Common myeloid progenitor, CD34-positive (primary cell): ENCODE measurements around the gene FOXO6.

Experiments used
- CTCF ChIA-PET: fragments of 350-600 bp; sonication (Branson Sonifier 250); formaldehyde crosslinking; loops from one replicate; lab custom pipeline; 2021; ENCODE audit warnings: antibody characterized with exemption; lab: Charles Lee
- POLR2A ChIA-PET: fragments of 350-600 bp; sonication (Branson Sonifier 250); formaldehyde crosslinking; loops from one replicate; lab custom pipeline; 2021; ENCODE audit warnings: antibody characterized with exemption; lab: Charles Lee
- DNase-seq, 3 donors: peaks; one replicate each; pipeline versions ENCODE4 v3.0.0 to v3.0.0-alpha.2; 2013
- H3K27ac ChIP-seq, 2 experiments: 1 replicate in 1 of 2; 2 replicates in 1 of 2; pipeline ENCODE4 v1.7.0; 2013; ENCODE audit warnings: inconsistent platforms in 2 of 2, low read length in 2 of 2, mild to moderate bottlenecking in 2 of 2, low read depth in 1 of 2, moderate library complexity in 1 of 2; ENCODE audit not compliant: severe bottlenecking in 2 of 2, insufficient read depth in 1 of 2, poor library complexity in 1 of 2
- H3K27me3 ChIP-seq, 5 experiments: replicated peaks in 2 of 5; 1 replicate in 3 of 5; 2 replicates in 2 of 5; pipeline versions ENCODE4 v1.6.1 to v1.7.0; 2013; ENCODE audit warnings: low read length in 4 of 5, mild to moderate bottlenecking in 2 of 5, moderate library complexity in 2 of 5, inconsistent platforms in 1 of 5; ENCODE audit not compliant: insufficient read depth in 5 of 5, control insufficient read depth in 4 of 5
- H3K36me3 ChIP-seq, 4 experiments: 1 replicate in 2 of 4; 2 replicates in 2 of 4; pipeline versions ENCODE4 v1.6.1 to v1.7.0; 2013; ENCODE audit warnings: low read length in 3 of 4, control low read depth in 1 of 4, mild to moderate bottlenecking in 1 of 4; ENCODE audit not compliant: control insufficient read depth in 4 of 4, insufficient read depth in 4 of 4
- H3K4me1 ChIP-seq, 4 experiments: 1 replicate in 3 of 4; 2 replicates in 1 of 4; pipeline versions ENCODE4 v1.6.1 to v1.7.1; 2013; ENCODE audit warnings: low read length in 3 of 4, mild to moderate bottlenecking in 3 of 4, control low read depth in 1 of 4, inconsistent platforms in 1 of 4, moderate library complexity in 1 of 4; ENCODE audit not compliant: control insufficient read depth in 4 of 4, insufficient read depth in 4 of 4; ENCODE audit errors: control extremely low read depth in 1 of 4
- H3K4me3 ChIP-seq, 7 experiments: 1 replicate in 4 of 7; 2 replicates in 3 of 7; pipeline versions ENCODE4 v1.5.1 to v1.7.0; 2013; ENCODE audit warnings: mild to moderate bottlenecking in 7 of 7, low read length in 6 of 7, moderate library complexity in 6 of 7, inconsistent platforms in 2 of 7, low read depth in 2 of 7, control low read depth in 1 of 7; ENCODE audit not compliant: insufficient read depth in 4 of 7, control insufficient read depth in 1 of 7; ENCODE audit errors: extremely low read depth in 1 of 7
- H3K9me3 ChIP-seq, 5 experiments: 1 replicate in 4 of 5; 2 replicates in 1 of 5; pipeline versions ENCODE4 v1.6.1 to v1.7.1; 2013; ENCODE audit warnings: low read length in 4 of 5, mild to moderate bottlenecking in 2 of 5, inconsistent platforms in 1 of 5, low read depth in 1 of 5, moderate library complexity in 1 of 5; ENCODE audit not compliant: control insufficient read depth in 4 of 5, insufficient read depth in 2 of 5; ENCODE audit errors: control extremely low read depth in 1 of 5
- WGBS: methylation state at CpG from one replicate; pipeline ENCODE4 v1.1.5; 2013; ENCODE audit not compliant: insufficient coverage; 5-methylcytosine and 5-hydroxymethylcytosine counted together

FOXO6 gene

DNA sequence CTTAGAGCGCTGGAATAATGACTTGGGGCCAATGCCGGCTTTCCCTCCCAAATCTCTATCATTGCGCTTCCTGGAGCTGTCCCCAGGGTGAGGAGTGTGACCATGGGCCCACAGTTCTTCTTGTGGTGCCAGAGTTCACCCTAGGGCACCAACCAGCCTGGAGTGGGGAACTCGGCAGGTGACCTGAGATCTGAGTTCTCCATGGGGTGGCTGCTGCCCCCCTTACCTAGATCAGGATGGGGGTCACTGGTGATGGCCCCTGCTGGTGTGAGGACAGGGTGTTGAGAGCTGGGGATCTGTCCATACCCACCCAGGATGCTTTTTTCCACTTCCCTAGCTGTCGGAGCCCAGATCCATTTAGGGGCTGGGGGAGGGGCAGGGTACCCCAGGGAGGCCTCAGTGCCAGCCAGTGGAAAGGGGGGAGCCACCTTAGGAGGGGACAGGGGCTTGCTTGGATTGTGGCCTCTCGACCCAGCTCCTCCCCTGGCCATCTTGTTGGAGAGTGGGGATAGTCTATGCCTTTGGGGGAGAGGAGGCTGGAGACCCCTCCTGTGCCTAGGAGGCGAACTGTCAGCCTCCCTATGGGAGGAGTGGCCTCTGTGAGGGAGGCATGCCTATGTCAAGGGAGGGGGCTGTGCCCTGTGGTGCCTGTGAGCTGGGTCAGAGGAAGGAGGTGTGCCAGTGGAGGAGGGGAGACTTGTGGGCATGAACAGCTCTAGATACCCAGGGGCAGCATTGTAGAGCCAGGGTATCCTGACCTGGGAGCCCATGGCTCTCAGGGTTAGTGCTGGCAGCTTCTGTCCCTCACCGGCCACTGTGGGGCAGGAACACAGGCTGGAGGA is 1.7 kb downstream of the FOXO6 start:
- POLR2A ChIA-PET = interaction anchor here (0.6 kb wide), 1 partner anchor 713 kb away, joined by 3 read pairs; no protein-coding TSS in a partner anchor
- CTCF ChIA-PET = interaction anchor here (0.6 to 2.5 kb wide), 7 partner anchors 12 to 768 kb away, joined by 3 to 5 read pairs (median 3); no protein-coding TSS in a partner anchor
- Histone ChIP-seq H3K4me3 (peak overlapping the region in 1 of 7 experiments; percentile 67), H3K9me3 (no peaks in the 10 kb centered on the region), H3K27me3 (peaks cover 0 to 41% (median 16%) of the 10 kb centered on the region in 5 experiments), H3K27ac (no peak overlapping the region), H3K4me1 (peaks cover 2 to 60% (median 46%) of the 10 kb centered on the region in 4 experiments), H3K36me3 (no peaks in the 10 kb centered on the region)
- WGBS = 75% methylated on average over 5 of the region's 8 CpGs
- no peak for DNase-seq

DNA sequence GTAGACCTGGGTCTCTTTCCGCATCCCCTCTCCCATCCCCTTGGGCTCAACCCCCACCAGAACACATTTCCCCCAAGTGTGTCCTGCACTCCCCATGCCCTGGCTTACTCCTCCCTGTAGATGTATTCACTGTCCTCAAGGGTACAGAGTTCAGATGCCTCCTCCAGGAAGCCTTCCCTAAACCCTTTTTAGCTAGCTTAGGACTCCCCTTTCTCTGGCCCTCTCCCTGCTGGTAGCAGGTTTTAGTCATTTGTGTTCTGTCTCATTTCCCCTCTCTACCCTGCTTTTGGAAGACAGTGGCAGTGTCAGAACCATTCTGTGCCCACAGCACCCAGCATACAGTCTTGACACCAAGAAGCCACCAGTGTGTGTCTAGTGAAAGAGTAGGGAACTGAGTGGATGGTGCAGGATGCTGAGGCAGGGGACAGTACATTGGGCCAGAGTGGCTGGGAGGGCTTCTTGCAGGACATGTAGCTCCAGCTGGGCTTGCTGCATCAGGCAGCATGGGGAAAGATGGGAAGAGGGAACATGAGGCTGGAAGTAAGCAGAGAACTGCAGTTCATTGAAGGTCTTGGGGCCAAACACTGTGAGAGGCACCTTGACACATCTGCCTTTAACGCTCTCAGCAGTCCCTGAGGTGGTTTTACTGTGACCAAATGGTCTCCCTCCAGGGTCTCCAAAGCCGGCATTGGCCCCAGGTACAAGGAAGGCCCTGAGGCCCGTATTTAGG is 2.5 kb downstream of the FOXO6 start:
- Histone ChIP-seq H3K27ac (no peak overlapping the region), H3K27me3 (peaks cover 0 to 40% (median 18%) of the 10 kb centered on the region in 5 experiments), H3K4me3 (no peak overlapping the region), H3K9me3 (no peaks in the 10 kb centered on the region), H3K4me1 (peaks cover 2 to 59% (median 39%) of the 10 kb centered on the region in 4 experiments), H3K36me3 (no peaks in the 10 kb centered on the region)
- ChIA-PET POLR2A (interaction anchor here (0.6 kb wide), 1 partner anchor 712 kb away, joined by 3 read pairs; no protein-coding TSS in a partner anchor), CTCF (interaction anchor here (0.9 to 2.5 kb wide), 5 partner anchors 11 to 81 kb away, joined by 3 to 5 read pairs (median 3); no protein-coding TSS in a partner anchor)
- 90% methylated on average over 2 of the region's 4 CpGs for WGBS
- DNase-seq = no peak

DNA sequence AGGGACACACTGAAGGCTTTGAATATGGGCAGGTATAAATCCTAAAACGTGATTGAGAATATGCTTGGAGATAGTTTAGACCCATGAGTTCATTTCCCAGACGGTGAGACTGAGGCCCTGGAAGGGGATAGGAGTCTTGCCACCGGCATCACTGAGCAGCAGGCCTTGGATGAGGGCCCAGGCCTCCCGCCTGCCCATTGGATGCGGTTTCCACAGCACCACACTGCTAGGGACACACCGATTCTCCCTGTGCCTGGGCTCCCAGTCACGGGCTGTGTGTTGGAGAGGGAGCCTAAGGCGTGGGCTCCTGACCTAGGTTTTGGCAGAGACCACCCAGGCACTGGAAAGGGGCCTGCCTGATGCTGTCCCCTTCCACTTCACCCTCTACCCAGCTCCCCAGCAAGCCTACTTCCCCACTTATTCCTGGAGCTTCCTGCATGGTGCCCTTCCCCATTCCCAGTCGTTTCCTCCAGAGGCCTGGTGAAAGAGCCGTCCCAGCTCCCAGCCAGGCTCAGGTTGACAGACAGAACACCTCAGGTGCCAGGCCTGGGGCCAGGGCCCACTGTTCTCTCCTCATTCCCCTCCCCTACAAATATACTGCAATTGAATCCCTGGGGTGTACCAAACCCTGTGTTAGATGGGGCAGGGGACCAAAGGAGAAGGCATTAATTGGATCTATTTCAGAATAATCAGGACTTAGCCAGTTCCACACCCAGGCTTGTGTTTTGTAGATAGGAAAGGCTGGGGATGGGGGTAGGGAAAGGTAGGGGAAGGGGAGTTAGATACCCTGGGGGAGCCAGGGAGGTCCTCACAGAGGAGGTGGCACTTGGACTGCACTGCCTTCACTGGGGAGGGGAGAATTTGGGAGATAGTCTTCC is 3.4 kb downstream of the FOXO6 start:
- Histone ChIP-seq H3K4me1 (peaks cover 2 to 62% (median 37%) of the 10 kb centered on the region in 4 experiments), H3K36me3 (no peaks in the 10 kb centered on the region), H3K4me3 (no peak overlapping the region), H3K27ac (no peak overlapping the region), H3K9me3 (no peaks in the 10 kb centered on the region), H3K27me3 (peaks cover 0 to 38% (median 18%) of the 10 kb centered on the region in 5 experiments)
- ChIA-PET CTCF (interaction anchor here (1.3 to 2.5 kb wide), 2 partner anchors 10 to 53 kb away, joined by 3 to 5 read pairs; no protein-coding TSS in a partner anchor), POLR2A (no interaction called here)
- 98% methylated on average over 7 of the region's 10 CpGs for WGBS
- DNase-seq = no peak

DNA sequence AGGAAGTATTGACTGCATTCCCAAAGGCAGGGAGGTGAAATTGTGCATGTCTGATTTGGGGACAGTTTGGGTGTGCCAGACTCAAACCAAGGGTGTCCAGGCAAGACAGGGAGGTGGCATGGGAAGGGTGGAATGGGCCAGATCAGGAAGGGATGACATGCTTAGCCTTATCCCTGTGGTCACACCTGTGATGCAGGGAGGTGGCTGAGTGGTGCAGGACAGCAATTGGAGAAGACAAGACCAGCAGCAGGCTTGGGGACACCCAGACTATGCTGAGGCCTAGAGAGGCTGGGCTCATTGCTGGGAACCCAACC is 4.0 kb downstream of the FOXO6 start:
- peaks cover 0 to 37% (median 19%) of the 10 kb centered on the region in 5 experiments for H3K27me3 ChIP-seq
- H3K27ac ChIP-seq = no peak overlapping the region
- POLR2A ChIA-PET = no interaction called here
- H3K36me3 ChIP-seq = no peaks in the 10 kb centered on the region
- CTCF ChIA-PET = no interaction called here
- DNase-seq = no peak
- no peak overlapping the region for H3K4me3 ChIP-seq
- peaks cover 2 to 56% (median 35%) of the 10 kb centered on the region in 4 experiments for H3K4me1 ChIP-seq
- no peaks in the 10 kb centered on the region for H3K9me3 ChIP-seq

DNA sequence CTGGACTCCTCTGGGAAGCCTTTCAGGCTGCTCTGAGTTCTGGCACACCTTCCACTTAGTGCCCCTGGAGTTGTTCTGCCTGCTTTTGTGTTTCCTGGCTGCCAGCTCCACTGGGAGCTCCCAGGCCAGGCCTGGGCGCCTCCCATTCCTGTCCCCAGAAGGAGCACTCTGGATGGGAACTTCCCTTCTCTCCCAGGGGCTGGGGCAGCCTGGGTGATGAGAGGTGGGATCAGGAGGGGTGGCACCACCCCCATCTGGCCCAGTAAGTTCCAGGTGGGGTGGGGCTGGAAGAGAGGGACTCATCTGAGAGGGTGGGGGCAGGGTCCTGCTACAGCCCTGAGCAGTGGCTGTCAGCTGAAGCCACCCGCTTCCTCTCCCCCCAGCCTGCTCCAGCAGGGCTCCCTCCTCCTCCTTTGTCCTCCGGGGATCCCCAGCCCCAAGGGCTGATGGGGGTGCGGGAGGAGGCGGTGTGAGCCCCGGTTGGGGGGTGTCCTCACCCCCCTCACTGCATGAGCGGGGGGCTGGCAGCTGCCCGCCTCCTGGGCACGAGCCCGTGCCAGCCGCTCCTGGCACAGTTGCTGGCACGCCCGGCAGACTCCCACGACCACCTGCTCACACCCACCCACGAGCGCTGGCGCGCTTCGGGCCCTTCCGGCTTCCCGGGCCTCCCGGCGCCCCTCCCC is 4.7 kb downstream of the FOXO6 start:
- Histone ChIP-seq H3K4me1 (peaks cover 0 to 50% (median 30%) of the 10 kb centered on the region in 4 experiments), H3K27me3 (peaks cover 0 to 37% (median 19%) of the 10 kb centered on the region in 5 experiments), H3K9me3 (no peaks in the 10 kb centered on the region), H3K27ac (no peak overlapping the region), H3K4me3 (peak overlapping the region in 5 of 7 experiments; percentile 4 to 64 (median 48)), H3K36me3 (no peaks in the 10 kb centered on the region)
- ChIA-PET POLR2A (no interaction called here), CTCF (no interaction called here)
- WGBS = 0% methylated on average over 10 of the region's 23 CpGs
- peak in 2 of 3 donors; percentile 73 to 78 for DNase-seq
